HepG2 (cell line): Measurements from ENCODE around the gene KIF3C. TPM values are rescaled to one million over a fixed set of nuclear protein-coding genes. Genes with fewer than 3 reads are reported as not detected.

Experiments used
- ATAC-seq: fragments of 200-7000 bp; cut with Tn5 transposase; 3 replicates; pipeline ENCODE4 v1.9.1; 2020; ENCODE audit warnings: mild to moderate bottlenecking, moderate library complexity
- BruUV-seq: library from RNA; stranded (reverse); fragments of 400-500 nt; replicated peaks from 2 replicates; lab custom pipeline; 2021; lab: Mats Ljungman, UMichigan
- CTCF ChIA-PET: fragments of 300-600 bp; formaldehyde crosslinking; extraction: SDS; loops from one replicate; lab custom pipeline; 2021; ENCODE audit warnings: low total read pairs, inconsistent platforms, low intra/inter-chr PET ratio; lab: Yijun Ruan, JAX
- POLR2A ChIA-PET: fragments of 350-600 bp; sonication (Branson Sonifier 250); formaldehyde crosslinking; loops from one replicate; lab custom pipeline; 2020; ENCODE audit warnings: antibody characterized with exemption, inconsistent platforms; lab: Yijun Ruan, JAX
- DNase-seq: peaks from one replicate; pipeline ENCODE4 v3.0.0-alpha.2; 2015; ENCODE audit warnings: low spot score
- FAIRE-seq: peaks from 3 replicates; lab custom pipeline; 2011; peaks lifted over from hg19 to GRCh38; lab: Jason Lieb, UNC
- H2AFZ ChIP-seq: one replicate; pipeline ENCODE4 v1.6.1; 2011; ENCODE audit warnings: low read length, inconsistent platforms
- H3K27ac ChIP-seq: fragments of 300-600 bp; 3 replicates; pipeline ENCODE4 v1.8.0; 2011; ENCODE audit warnings: mixed run types, mild to moderate bottlenecking, mixed read lengths, low read length, inconsistent platforms; ENCODE audit not compliant: insufficient read depth; ENCODE audit errors: extremely low read length
- H3K27me3 ChIP-seq, 2 experiments: fragments of 200-600 bp in 1 of 2; 2 replicates in 1 of 2; 3 replicates in 1 of 2; pipeline versions ENCODE4 v1.6.0 to v1.8.0; 2011; ENCODE audit warnings: low read length in 2 of 2, mild to moderate bottlenecking in 2 of 2, moderate library complexity in 2 of 2, inconsistent platforms in 1 of 2; ENCODE audit not compliant: insufficient read depth in 2 of 2, control insufficient read depth in 1 of 2
- H3K36me3 ChIP-seq, 2 experiments: fragments of 200-600 bp in 1 of 2; replicated peaks in 1 of 2; 2 replicates in 1 of 2; 3 replicates in 1 of 2; pipeline versions ENCODE4 v1.5.1 to v1.8.0; 2011; ENCODE audit warnings: low read length in 2 of 2, inconsistent platforms in 1 of 2; ENCODE audit not compliant: insufficient read depth in 2 of 2, control insufficient read depth in 1 of 2
- H3K4me1 ChIP-seq: 2 replicates; pipeline ENCODE4 v1.5.1; 2012; ENCODE audit warnings: low read length, inconsistent platforms; ENCODE audit not compliant: insufficient read depth
- H3K4me2 ChIP-seq: 2 replicates; pipeline ENCODE4 v1.6.0; 2011; ENCODE audit warnings: low read depth, low read length, inconsistent platforms
- H3K4me3 ChIP-seq, 3 experiments: fragments of 200-600 bp in 1 of 3; sonication (generic), shearing (Covaris generic) in 1 of 3; replicated peaks in 1 of 3; 2 replicates each; pipeline ENCODE4 v1.5.1; 2011 to 2016; ENCODE audit warnings: low read length in 3 of 3, inconsistent platforms in 2 of 3, low read depth in 2 of 3, mild to moderate bottlenecking in 2 of 3, control low read depth in 1 of 3, mixed read lengths in 1 of 3; ENCODE audit not compliant: insufficient read depth in 1 of 3
- H3K79me2 ChIP-seq: one replicate; pipeline ENCODE4 v1.6.1; 2011; ENCODE audit warnings: low read length, inconsistent platforms; ENCODE audit not compliant: insufficient read depth
- H3K9ac ChIP-seq: 2 replicates; pipeline ENCODE4 v1.6.0; 2011; ENCODE audit warnings: mild to moderate bottlenecking, low read depth, low read length, inconsistent platforms; ENCODE audit not compliant: insufficient read depth
- H3K9me3 ChIP-seq: 2 replicates; pipeline ENCODE4 v1.5.1; 2012; ENCODE audit warnings: mild to moderate bottlenecking, low read length
- H4K20me1 ChIP-seq: 2 replicates; pipeline ENCODE4 v1.6.0; 2011; ENCODE audit warnings: inconsistent platforms, mild to moderate bottlenecking, low read length, moderate library complexity; ENCODE audit not compliant: insufficient read depth
- KLF16 ChIP-seq, 2 experiments: sonication (generic) in 1 of 2; formaldehyde crosslinking in 1 of 2; IDR thresholded peaks; 2 replicates each; pipeline versions ENCODE4 v1.6.1 to v1.8.0; 2016 to 2023; ENCODE audit warnings: missing genetic modification reagents in 2 of 2, missing compliant biosample characterization in 1 of 2
- SP5 ChIP-seq: IDR thresholded peaks from 2 replicates; pipeline ENCODE4 v1.6.1; 2016; ENCODE audit warnings: low read depth, borderline replicate concordance
- TSC22D2 ChIP-seq: sonication (generic); formaldehyde crosslinking; IDR thresholded peaks from 2 replicates; pipeline ENCODE4 v1.5.1; 2020; ENCODE audit warnings: missing genetic modification reagents, mild to moderate bottlenecking, borderline replicate concordance
- ZBTB14 ChIP-seq: sonication (generic); formaldehyde crosslinking; IDR thresholded peaks from 2 replicates; pipeline ENCODE4 v1.4.0; 2020; ENCODE audit warnings: missing genetic modification reagents
- ZBTB46 ChIP-seq: sonication (generic); formaldehyde crosslinking; IDR thresholded peaks from 2 replicates; pipeline ENCODE4 v1.4.0; 2020; ENCODE audit warnings: mild to moderate bottlenecking, missing genetic modification reagents, borderline replicate concordance
- WGBS: methylation state at CpG from one replicate; pipeline ENCODE4 v1.1.6; 2017; ENCODE audit warnings: low lambda C conversion rate; 5-methylcytosine and 5-hydroxymethylcytosine counted together
- in situ Hi-C: cut with HindIII; loops from 2 replicates; pipeline ENCODE4 v1.10.0; 2017; ENCODE audit warnings: low pct_unique_long_range_greater_than_20kb; ENCODE audit not compliant: extremely low pct_ligation_motif_present
- intact Hi-C: fragments of 100-400 bp; cut with micrococcal nuclease; formaldehyde crosslinking; loops from one replicate; pipeline ENCODE4 v1.10.0; 2022; ENCODE audit not compliant: unreplicated experiment
- polyA plus RNA-seq, 8 experiments: library from polyadenylated mRNA; depleted of rRNA in 3 of 8; stranded (reverse) in 7 of 8; unstranded in 1 of 8; fragments of >200 nt; fragmentation: Illumina TruSeq in 4 of 8; extraction: Trizol in 4 of 8; gene quantifications; 2 replicates each; pipeline versions ENCODE4 v1.2.1 to v1.2.3, GENCODE V29; 2011 to 2016; ENCODE audit warnings: low read depth in 4 of 8, missing spikeins in 1 of 8, mixed read lengths in 1 of 8; ENCODE audit not compliant: insufficient read depth in 1 of 8
- total RNA-seq, 5 experiments: library from RNA; depleted of rRNA; stranded (reverse); fragments of >200 nt; fragmentation: Illumina TruSeq; extraction: Trizol; gene quantifications; 2 replicates each; pipeline ENCODE4 v1.2.3, GENCODE V29; 2016; ENCODE audit warnings: low read depth in 1 of 5

The KIF3C gene
- total and polyA plus RNA-seq, 2 of the 13 experiments (the other 11 are each of a cell fraction or from before 2014, with no cell fraction given) = 3.6 to 4.9 TPM

DNA sequence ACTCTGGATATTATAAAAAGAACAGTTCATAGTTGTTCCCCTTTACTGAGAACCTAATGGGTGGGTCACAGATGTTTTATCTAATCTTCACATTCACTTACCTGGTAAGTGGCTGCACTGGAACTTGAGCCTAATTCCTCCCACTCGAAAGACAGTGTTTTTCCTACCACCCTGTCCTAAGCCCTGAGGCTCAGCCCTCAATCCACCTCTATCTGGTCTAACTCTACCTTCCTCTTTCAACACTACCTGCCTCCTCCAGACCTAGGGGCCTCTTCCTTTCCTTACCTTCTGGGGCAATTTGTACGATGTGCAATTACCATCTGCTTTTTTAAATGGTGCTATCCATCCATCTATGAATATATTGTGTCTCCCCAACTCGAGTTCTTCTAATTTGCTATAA lies 9.7 kb upstream of the KIF3C start:
- peaks cover 0 to 1% of the 10 kb centered on the region in 2 experiments; a peak in 1 of 5 replicates for H3K27me3 ChIP-seq
- no peaks in the 10 kb centered on the region for H3K79me2 ChIP-seq
- intact Hi-C loops = loop anchor here (2.0 to 10.0 kb wide), 2 partner anchors 83 to 153 kb away; no protein-coding TSS in a partner anchor
- POLR2A ChIA-PET = interaction anchor here (0.8 kb wide), 1 partner anchor 42 kb away, joined by 5 read pairs; the partner anchor contains the start of gene RAB10
- CTCF ChIA-PET = interaction anchor here (0.5 to 1.8 kb wide), 4 partner anchors 41 to 153 kb away, joined by 3 to 13 read pairs (median 4); no protein-coding TSS in a partner anchor
- no peak for TF ChIP-seq TSC22D2 (CRISPR knock-in tag)
- 0 out of 2 replicates have a peak, but pooled peaks have one; percentile 4 for TF ChIP-seq SP5 (CRISPR knock-in tag)
- no peak for TF ChIP-seq ZBTB46
- TF ChIP-seq ZBTB14 (CRISPR knock-in tag) = no peak
- peak in 1 of 2 experiments; percentile 1; a peak in 1 of 4 replicates for TF ChIP-seq KLF16 (CRISPR knock-in tag; IDR thresholded peaks at IDR 0.05)
- TF ChIP-seq, all 625 proteins: peak for 2
- DNase-seq (no peak), FAIRE-seq (no peak), ATAC-seq (peak; percentile 47)
- no TSS peak for BruUV-seq
- Histone ChIP-seq H3K27ac (no peak overlapping the region), H2AFZ (no peak overlapping the region), H3K4me1 (peaks cover 37% of the 10 kb centered on the region), H4K20me1 (no peaks in the 10 kb centered on the region), H3K36me3 (no peaks in the 10 kb centered on the region), H3K9ac (no peak overlapping the region), H3K4me2 (peak overlapping the region; percentile 67; the same call in 1 of the 2 replicates), H3K4me3 (no peak overlapping the region), H3K9me3 (no peaks in the 10 kb centered on the region)
- 73% methylated on average over 3 of the region's 3 CpGs for WGBS
- in situ Hi-C loops = loop anchor here (25.0 kb wide), 1 partner anchor 345 kb away; the partner anchor contains the start of genes ADGRF3 and SELENOI
